Upper lobe of right lung (tissue), 1 donor: ENCODE data around the gene MARCHF3. TPM values are rescaled to one million over a fixed set of nuclear protein-coding genes. Genes with fewer than 3 reads are reported as not detected.
A peak's percentile ranks its signal among the peaks of the same experiment; 100 is the strongest.

Source experiments
- ATAC-seq: fragments of 200-7000 bp; cut with Tn5 transposase; one replicate; pipeline ENCODE4 v1.9.1; 2020; ENCODE audit warnings: mild to moderate bottlenecking, moderate library complexity
- DNase-seq: peaks from one replicate; pipeline ENCODE4 v3.0.0-alpha.2; 2020
- H3K27ac ChIP-seq: fragments of 200-600 bp; one replicate; pipeline ENCODE4 v1.8.0; 2022
- H3K27me3 ChIP-seq: fragments of 200-600 bp; one replicate; pipeline ENCODE4 v1.8.0; 2022; ENCODE audit warnings: mild to moderate bottlenecking
- H3K36me3 ChIP-seq: fragments of 200-600 bp; one replicate; pipeline ENCODE4 v1.8.0; 2022
- H3K4me1 ChIP-seq: fragments of 200-600 bp; one replicate; pipeline ENCODE4 v1.8.0; 2022
- H3K4me3 ChIP-seq: fragments of 200-600 bp; one replicate; pipeline ENCODE4 v1.8.0; 2022; ENCODE audit warnings: mild to moderate bottlenecking
- H3K9me3 ChIP-seq: fragments of 200-600 bp; one replicate; pipeline ENCODE4 v1.8.0; 2022
- CTCF ChIP-seq: fragments of 200-600 bp; IDR thresholded peaks from one replicate; pipeline ENCODE4 v1.8.0; 2022; ENCODE audit warnings: antibody characterized with exemption
- intact Hi-C: fragments of 100-400 bp; cut with DNase I; formaldehyde crosslinking; loops from one replicate; pipeline ENCODE4 v1.11.0; 2022
- total RNA-seq: library from RNA; stranded (reverse); fragmentation: NEBNext Ultra II Directional; extraction: Animal tissue kit (Norgen Biotek cat#: 25700); gene quantifications from one replicate; pipeline ENCODE4 v1.2.1, GENCODE V29; 2021
- donor health status: DM: no; HTN: yes; CAD: no; lungs with severe emphysema.

The MARCHF3 gene
- total RNA-seq, 1 donor from 2014 or later: 11.1 TPM

DNA sequence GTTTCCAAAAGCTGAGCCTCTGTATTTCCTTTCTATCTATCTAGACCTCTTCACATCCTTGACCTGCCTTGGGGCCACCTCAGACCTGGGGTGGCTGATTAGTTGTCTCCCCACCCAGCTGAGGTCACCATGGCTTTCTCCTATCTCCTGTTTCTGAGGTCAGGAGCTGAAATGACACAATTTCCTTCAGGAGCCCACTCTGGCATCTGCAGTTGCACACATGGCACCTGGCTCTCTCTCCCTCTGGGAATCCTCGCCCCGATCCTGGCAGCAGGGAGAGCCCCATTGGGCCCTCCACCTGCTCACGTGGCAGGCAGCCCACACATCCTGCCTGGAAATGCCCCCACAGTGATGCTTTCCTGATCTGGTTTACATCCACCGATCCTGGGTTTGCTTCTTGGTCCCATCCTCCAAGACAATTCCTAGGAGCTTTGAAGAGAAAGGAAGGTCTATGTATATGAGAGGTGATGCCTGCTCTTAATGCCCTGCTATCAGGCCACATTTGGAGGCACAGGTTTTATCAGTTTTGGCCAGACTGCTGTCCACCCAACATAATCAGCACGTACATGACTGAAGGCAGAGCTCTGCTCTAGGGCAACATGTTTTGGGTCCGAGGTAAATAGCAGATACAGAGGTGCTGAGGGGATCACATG, 53.7 kb downstream of the MARCHF3 start:
- no peak overlapping the region for H3K27ac ChIP-seq
- H3K4me3 ChIP-seq: no peak overlapping the region
- H3K4me1 ChIP-seq: peaks cover 13% of the 10 kb centered on the region
- H3K36me3 ChIP-seq: no peaks in the 10 kb centered on the region
- DNase-seq (no peak), ATAC-seq (no peak)
- intact Hi-C loops: no loop called here
- no peaks in the 10 kb centered on the region for H3K27me3 ChIP-seq
- H3K9me3 ChIP-seq: no peaks in the 10 kb centered on the region
- TF ChIP-seq CTCF: no peak

GRCh38 chr5:126975796-126976195, 54.6 kb downstream of the MARCHF3 start:
- intact Hi-C loops: no loop called here
- DNase-seq (no peak), ATAC-seq (no peak)
- H3K36me3 ChIP-seq: no peaks in the 10 kb centered on the region
- no peaks in the 10 kb centered on the region for H3K27me3 ChIP-seq
- H3K9me3 ChIP-seq: no peaks in the 10 kb centered on the region
- H3K27ac ChIP-seq: no peak overlapping the region
- H3K4me1 ChIP-seq: peaks cover 20% of the 10 kb centered on the region
- H3K4me3 ChIP-seq: no peak overlapping the region
- no peak for TF ChIP-seq CTCF

DNA sequence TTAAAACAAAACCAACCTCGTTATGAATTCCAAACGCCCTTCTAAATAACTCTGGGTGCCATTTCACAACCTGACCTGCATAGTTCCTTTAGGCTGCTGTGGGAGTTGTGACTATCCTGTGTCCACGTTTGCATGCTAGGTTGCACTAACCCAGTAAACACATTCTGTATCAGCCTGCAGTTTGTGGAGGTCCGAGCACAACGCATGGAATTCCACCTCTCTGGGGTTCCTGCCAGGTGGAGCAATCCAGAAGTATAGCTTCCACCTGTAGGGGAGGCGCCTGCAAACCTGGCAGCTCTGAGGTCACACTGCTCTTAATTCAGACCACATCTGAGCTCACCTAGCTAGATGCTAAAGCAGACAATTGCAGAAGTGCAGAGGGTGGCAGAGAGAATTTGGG, 57.2 kb downstream of the MARCHF3 start:
- TF ChIP-seq CTCF: no peak
- Histone ChIP-seq H3K36me3 (no peaks in the 10 kb centered on the region), H3K27me3 (no peaks in the 10 kb centered on the region), H3K4me3 (no peak overlapping the region), H3K9me3 (no peaks in the 10 kb centered on the region), H3K27ac (no peak overlapping the region), H3K4me1 (peaks cover 27% of the 10 kb centered on the region)
- intact Hi-C loops: no loop called here
- no peak for DNase-seq
- ATAC-seq: peak; percentile 18

DNA sequence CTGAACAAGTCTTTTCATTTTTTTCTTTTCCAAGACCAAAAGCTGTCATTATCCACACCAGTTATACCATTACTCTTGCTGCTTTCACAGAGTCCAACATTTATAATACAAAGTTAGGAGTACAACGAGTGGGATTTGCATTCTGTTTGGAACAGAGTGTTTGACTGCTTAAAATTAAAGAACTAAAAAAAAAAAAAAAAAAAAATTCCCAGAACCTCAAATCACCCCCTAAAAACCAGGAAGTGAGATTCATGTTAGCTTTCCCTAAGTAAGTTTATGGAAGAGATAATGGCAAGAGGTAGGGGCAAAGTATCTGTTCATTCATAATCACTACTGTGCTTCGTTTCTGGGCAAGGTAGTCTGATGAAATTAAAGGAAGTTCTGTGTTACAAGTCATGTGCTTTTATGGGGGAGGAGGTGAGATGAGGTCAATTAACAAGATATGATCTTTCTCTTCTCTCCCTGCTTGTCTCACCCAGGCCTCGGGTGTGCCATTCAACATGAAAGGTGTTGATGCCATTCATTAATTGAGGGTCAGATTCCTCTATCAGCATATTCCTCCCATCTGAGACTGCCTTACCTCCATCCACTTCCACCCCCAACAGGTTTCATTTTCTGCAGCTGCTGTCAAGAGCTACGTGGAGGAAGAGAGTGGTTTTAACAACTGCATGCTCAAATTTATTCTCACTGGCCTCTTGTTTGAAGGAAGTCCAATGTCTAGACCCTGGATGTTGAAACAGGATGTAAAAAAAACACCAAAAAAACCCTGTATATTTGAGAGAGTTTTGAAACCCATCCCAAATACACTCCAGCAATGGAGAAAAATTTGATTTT, 58.1 kb downstream of the MARCHF3 start:
- intact Hi-C loops: no loop called here
- Histone ChIP-seq H3K36me3 (no peaks in the 10 kb centered on the region), H3K27me3 (no peaks in the 10 kb centered on the region), H3K4me1 (peaks cover 27% of the 10 kb centered on the region), H3K9me3 (no peaks in the 10 kb centered on the region), H3K4me3 (no peak overlapping the region), H3K27ac (peak overlapping the region; percentile 56)
- TF ChIP-seq CTCF: no peak
- ATAC-seq (peak; percentile 68), DNase-seq (no peak)

- Histone ChIP-seq H3K4me3 (no peak overlapping the region), H3K9me3 (no peaks in the 10 kb centered on the region), H3K4me1 (peaks cover 27% of the 10 kb centered on the region), H3K27me3 (no peaks in the 10 kb centered on the region), H3K27ac (no peak overlapping the region), H3K36me3 (no peaks in the 10 kb centered on the region)
- no peak for TF ChIP-seq CTCF
- DNase-seq (no peak), ATAC-seq (peak; percentile 56)
- intact Hi-C loops: no loop called here
These were observed 58.8 kb downstream of the MARCHF3 start for GRCh38 chr5:126971455-126972031.
